ENCODE measurements around the gene GPR107.

DNA sequence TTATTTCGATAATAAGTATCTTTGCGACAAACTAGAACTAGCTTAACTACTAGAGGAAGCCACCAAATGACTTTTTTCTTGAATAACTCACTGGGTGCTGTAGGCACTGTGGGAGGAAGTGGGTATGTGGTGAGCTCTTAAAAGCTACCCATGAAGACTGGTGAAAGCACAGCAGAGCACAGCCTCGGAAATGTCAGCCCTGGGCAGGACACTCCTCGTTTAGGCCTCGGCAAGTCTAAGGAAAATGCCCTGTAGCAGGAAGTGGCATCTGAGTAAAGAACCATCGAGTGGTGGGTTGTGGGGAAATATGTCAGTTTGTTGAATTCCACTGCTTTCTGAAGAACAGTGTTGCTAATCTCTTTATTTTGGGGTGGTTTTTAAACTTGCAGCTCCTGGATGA lies 74.5 kb downstream of the GPR107 start:
- TF ChIP-seq POLR2AphosphoS5 (IDR thresholded peaks at IDR 0.05; ENCODE audit: borderline replicate concordance, low read depth, low read length) (no peak), EZH2 (IDR thresholded peaks at IDR 0.05) (no peak), FOXP2 (optimal IDR thresholded peaks at IDR 0.05; ENCODE audit: control extremely low read depth, extremely low read length, insufficient read depth) (no peak)
